ENCODE measurements around the gene TNFRSF19.

DNA sequence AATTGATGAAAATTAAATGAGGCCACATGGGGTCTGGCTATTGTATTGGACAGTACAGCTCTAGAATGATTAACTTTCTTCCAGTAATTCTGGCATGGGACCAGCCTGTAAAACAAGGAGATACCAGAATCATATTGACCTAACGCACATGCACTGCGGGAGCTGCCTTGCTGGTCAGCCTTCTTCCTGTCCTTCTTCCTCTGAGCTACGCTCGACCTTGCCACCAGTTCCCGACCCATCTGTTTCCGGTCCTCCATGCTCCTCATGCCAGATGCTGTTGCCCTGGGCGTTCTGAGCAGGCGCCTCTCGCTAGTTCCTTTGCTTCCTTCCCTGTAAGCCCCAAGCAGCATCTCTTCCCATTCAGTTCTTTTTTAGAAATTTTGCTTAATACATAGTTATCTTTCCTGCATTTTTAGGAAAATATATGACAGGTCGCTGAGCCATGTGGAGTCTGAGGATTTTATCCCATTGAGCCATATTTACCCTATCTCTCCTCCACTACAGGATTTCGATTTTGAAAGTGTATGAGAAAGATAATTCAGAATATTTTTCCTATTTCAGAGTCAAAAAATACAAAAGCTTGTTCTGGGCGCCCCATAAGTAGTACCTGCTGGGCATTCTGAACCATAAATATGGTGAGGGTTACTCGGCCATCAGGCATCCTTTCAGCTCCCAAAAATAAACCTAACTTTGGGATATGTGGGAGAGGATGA is 38.6 kb downstream of the TNFRSF19 start:
- TF ChIP-seq, protein P1, sequence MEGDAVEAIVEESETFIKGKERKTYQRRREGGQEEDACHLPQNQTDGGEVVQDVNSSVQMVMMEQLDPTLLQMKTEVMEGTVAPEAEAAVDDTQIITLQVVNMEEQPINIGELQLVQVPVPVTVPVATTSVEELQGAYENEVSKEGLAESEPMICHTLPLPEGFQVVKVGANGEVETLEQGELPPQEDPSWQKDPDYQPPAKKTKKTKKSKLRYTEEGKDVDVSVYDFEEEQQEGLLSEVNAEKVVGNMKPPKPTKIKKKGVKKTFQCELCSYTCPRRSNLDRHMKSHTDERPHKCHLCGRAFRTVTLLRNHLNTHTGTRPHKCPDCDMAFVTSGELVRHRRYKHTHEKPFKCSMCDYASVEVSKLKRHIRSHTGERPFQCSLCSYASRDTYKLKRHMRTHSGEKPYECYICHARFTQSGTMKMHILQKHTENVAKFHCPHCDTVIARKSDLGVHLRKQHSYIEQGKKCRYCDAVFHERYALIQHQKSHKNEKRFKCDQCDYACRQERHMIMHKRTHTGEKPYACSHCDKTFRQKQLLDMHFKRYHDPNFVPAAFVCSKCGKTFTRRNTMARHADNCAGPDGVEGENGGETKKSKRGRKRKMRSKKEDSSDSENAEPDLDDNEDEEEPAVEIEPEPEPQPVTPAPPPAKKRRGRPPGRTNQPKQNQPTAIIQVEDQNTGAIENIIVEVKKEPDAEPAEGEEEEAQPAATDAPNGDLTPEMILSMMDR (IDR thresholded peaks at IDR 0.05), result no peak
- TF ChIP-seq POLR2A (IDR thresholded peaks at IDR 0.05), result no peak

Data from prostate gland (tissue), 2 donors.